ENCODE results near the gene CLIP1. TPM values are rescaled to one million over a fixed set of nuclear protein-coding genes. Genes with fewer than 3 reads are reported as not detected.
"Not testable (repeated sequence)": the region's sequence is repeated elsewhere in the genome, so short reads cannot be mapped to it uniquely, and the experiment has no call there.

CLIP1 gene
- polyA plus RNA-seq, 1 of the 3 experiments (the other 2 are of a cell fraction): 33.9 TPM

DNA sequence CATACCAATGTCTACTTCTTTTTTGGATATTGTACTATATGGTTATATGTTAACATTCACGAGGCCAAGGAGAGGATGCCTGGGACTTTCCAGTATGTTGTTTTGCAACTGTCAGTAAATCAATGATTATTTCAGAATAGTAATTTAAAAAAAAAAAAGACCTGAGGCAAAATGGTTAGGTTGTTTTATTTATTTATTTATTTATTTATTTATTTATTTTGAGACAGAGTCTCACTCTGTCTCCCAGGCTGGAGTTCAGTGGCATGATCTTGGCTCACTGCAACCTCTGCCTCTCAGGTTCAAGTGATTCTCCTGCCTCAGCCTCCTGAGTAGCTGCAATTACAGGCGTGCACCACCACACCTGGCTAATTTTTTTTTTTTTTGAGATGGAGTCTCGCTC, 25.4 kb upstream of the CLIP1 start:
- H3K4me3 ChIP-seq (ENCODE audit: low read depth in 2 of 2, low read length in 1 of 2); H3K27me3 ChIP-seq (ENCODE audit: insufficient read depth); POLR2A ChIA-PET; H3K79me2 ChIP-seq (ENCODE audit: insufficient read depth); H3F3A ChIP-seq (replicated peaks; ENCODE audit: insufficient read depth); H3K9me3 ChIP-seq; H3K27ac ChIP-seq (ENCODE audit: low read depth in 2 of 2, low read length in 1 of 2); CTCF ChIA-PET; H3K4me2 ChIP-seq; DNase-seq; H3K4me1 ChIP-seq (ENCODE audit: control insufficient read depth in 1 of 2, insufficient read depth in 2 of 2, low read depth in 1 of 2, low read length in 1 of 2); H4K20me1 ChIP-seq (ENCODE audit: insufficient read depth); H2AFZ ChIP-seq (ENCODE audit: low read depth); H3K9ac ChIP-seq; H3K9me2 ChIP-seq; H3K36me3 ChIP-seq (replicated peaks in 1 of 2; ENCODE audit: control insufficient read depth in 1 of 2, insufficient read depth in 2 of 2, low read length in 1 of 2): not testable (repeated sequence)
- WGBS (ENCODE audit: low lambda C conversion rate): 93% methylated on average over 3 of the region's 3 CpGs

DNA sequence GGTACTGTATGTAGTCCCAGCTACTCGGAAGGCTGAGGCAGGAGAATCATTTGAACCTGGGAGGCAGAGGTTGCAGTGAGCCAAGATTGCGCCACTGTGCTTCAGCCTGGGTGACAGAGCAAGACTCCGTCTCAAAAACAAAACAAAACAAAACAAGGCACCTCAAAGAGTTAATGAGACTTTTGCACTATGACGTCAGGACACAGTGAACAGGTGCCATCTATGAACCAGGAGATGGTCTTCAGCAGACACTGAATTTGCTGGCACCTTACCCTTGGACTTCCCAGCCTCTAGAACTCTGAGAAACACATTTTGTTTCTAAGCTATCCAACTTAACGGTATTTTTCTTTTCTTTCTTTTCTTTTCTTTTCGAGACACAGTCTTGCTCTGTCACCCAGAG, 23.9 kb upstream of the CLIP1 start:
- CTCF ChIA-PET: interaction anchor here (1.2 to 2.0 kb wide), 3 partner anchors 16 to 47 kb away, joined by 3 to 12 read pairs (median 4); no protein-coding TSS in a partner anchor
- 70% methylated on average over 6 of the region's 6 CpGs for WGBS (ENCODE audit: low lambda C conversion rate)

GRCh38 chr12:122444071-122444470, 21.6 kb upstream of the CLIP1 start:
- H4K20me1 ChIP-seq (ENCODE audit: insufficient read depth); POLR2A ChIA-PET; H3K9me3 ChIP-seq; H3K27me3 ChIP-seq (ENCODE audit: insufficient read depth); H3F3A ChIP-seq (replicated peaks; ENCODE audit: insufficient read depth); H3K79me2 ChIP-seq (ENCODE audit: insufficient read depth); H3K27ac ChIP-seq (ENCODE audit: low read depth in 2 of 2, low read length in 1 of 2); H3K36me3 ChIP-seq (replicated peaks in 1 of 2; ENCODE audit: control insufficient read depth in 1 of 2, insufficient read depth in 2 of 2, low read length in 1 of 2); H3K4me1 ChIP-seq (ENCODE audit: control insufficient read depth in 1 of 2, insufficient read depth in 2 of 2, low read depth in 1 of 2, low read length in 1 of 2); H3K9ac ChIP-seq; CTCF ChIA-PET; H3K9me2 ChIP-seq; H2AFZ ChIP-seq (ENCODE audit: low read depth); DNase-seq; H3K4me2 ChIP-seq; H3K4me3 ChIP-seq (ENCODE audit: low read depth in 2 of 2, low read length in 1 of 2): not testable (repeated sequence)
- WGBS (ENCODE audit: low lambda C conversion rate): 75% methylated on average over 5 of the region's 5 CpGs

More for the DNA sequence above, 23.9 kb upstream of the CLIP1 start:
- H3K4me3 ChIP-seq (ENCODE audit: low read depth in 2 of 2, low read length in 1 of 2); H3K79me2 ChIP-seq (ENCODE audit: insufficient read depth); H3K4me1 ChIP-seq (ENCODE audit: control insufficient read depth in 1 of 2, insufficient read depth in 2 of 2, low read depth in 1 of 2, low read length in 1 of 2); H3K9me3 ChIP-seq; H3K9ac ChIP-seq; H3K27me3 ChIP-seq (ENCODE audit: insufficient read depth); H3K27ac ChIP-seq (ENCODE audit: low read depth in 2 of 2, low read length in 1 of 2); H2AFZ ChIP-seq (ENCODE audit: low read depth); H3K36me3 ChIP-seq (replicated peaks in 1 of 2; ENCODE audit: control insufficient read depth in 1 of 2, insufficient read depth in 2 of 2, low read length in 1 of 2); H3F3A ChIP-seq (replicated peaks; ENCODE audit: insufficient read depth); H3K9me2 ChIP-seq; H3K4me2 ChIP-seq; POLR2A ChIA-PET; H4K20me1 ChIP-seq (ENCODE audit: insufficient read depth); DNase-seq: not testable (repeated sequence)

DNA sequence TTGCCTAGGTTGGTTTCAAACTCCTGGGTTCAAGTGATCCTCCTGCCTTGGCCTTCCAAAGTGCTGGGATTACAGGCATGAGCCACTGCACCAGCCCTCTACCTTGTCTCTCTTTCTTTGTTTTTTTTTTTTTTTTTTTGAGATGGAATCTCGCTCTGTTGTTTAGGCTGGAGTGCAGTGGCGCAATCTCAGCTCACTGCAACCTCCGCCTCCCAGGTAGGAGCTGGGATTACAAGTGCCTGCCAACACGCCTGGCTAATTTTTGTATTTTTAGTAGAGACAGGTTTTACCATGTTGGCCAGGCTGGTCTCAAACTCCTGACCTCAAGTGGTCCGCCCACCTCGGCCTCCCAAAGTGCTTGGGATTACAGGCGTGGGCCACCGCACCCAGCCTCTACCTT, 16.4 kb upstream of the CLIP1 start:
- H4K20me1 ChIP-seq (ENCODE audit: insufficient read depth); H3K9me2 ChIP-seq; DNase-seq; H3K4me1 ChIP-seq (ENCODE audit: control insufficient read depth in 1 of 2, insufficient read depth in 2 of 2, low read depth in 1 of 2, low read length in 1 of 2); H2AFZ ChIP-seq (ENCODE audit: low read depth); POLR2A ChIA-PET; H3K4me2 ChIP-seq; H3K79me2 ChIP-seq (ENCODE audit: insufficient read depth); H3K9me3 ChIP-seq; H3K36me3 ChIP-seq (replicated peaks in 1 of 2; ENCODE audit: control insufficient read depth in 1 of 2, insufficient read depth in 2 of 2, low read length in 1 of 2); H3K27me3 ChIP-seq (ENCODE audit: insufficient read depth); H3K9ac ChIP-seq; H3F3A ChIP-seq (replicated peaks; ENCODE audit: insufficient read depth); H3K4me3 ChIP-seq (ENCODE audit: low read depth in 2 of 2, low read length in 1 of 2); H3K27ac ChIP-seq (ENCODE audit: low read depth in 2 of 2, low read length in 1 of 2): not testable (repeated sequence)
- CTCF ChIA-PET: interaction anchor here (1.1 kb wide), 1 partner anchor 33 kb away, joined by 5 read pairs; no protein-coding TSS in a partner anchor
- 93% methylated on average over 8 of the region's 8 CpGs for WGBS (ENCODE audit: low lambda C conversion rate)
